NCI-H82 treated with DMSO at 0.1 percent for 48 hours (cell line): Measurements from ENCODE around the gene EFS.
"Not testable (repeated sequence)": the region's sequence is repeated elsewhere in the genome, so short reads cannot be mapped to it uniquely, and the experiment has no call there.

Experiments
- DNase-seq: peaks from one replicate; lab custom pipeline; 2025; ENCODE audit not compliant: unreplicated experiment; lab: John Stamatoyannopoulos, UW

The EFS gene

DNA sequence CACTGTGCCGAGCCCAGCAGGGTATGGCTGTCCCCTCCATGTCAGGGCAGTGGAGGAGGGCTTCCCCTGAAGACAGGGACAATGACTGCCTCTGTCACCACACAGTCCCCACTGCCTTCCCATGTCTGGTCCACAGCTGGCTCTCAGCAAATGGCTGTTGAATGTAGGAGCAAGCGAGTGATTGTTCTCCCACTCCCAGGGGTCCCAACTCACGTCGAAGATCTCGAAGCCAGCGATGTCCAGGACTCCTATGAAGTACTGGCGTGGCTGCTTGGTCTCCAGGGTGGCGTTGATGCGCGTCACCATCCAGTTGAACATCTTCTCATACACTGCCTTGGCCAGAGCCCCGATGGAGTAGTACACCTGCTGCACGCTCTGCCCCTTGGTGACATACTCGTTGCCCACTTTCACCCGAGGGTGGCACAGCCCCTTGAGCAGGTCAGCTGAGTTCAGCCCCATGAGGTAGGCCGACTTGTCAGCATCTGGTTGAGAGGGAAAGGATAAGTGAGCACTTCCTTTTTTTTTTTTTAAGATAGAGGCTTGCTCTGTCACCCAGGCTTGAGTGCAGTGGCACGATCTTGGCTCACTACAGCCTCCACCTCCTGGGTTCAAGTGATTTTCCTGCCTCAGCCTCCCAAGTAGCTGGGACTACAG, 35.7 kb upstream of the EFS start:
- not testable (repeated sequence) for DNase-seq

- DNase-seq = no peak
Observed at GRCh38 chr14:23399591-23399990, 34.6 kb upstream of the EFS start.

GRCh38 chr14:23399136-23399535, 34.2 kb upstream of the EFS start:
- no peak for DNase-seq

GRCh38 chr14:23398348-23398747, 33.4 kb upstream of the EFS start:
- DNase-seq = no peak

GRCh38 chr14:23396781-23397407, 31.9 kb upstream of the EFS start:
- DNase-seq = no peak

GRCh38 chr14:23396126-23396525, 31.2 kb upstream of the EFS start:
- no peak for DNase-seq

DNA sequence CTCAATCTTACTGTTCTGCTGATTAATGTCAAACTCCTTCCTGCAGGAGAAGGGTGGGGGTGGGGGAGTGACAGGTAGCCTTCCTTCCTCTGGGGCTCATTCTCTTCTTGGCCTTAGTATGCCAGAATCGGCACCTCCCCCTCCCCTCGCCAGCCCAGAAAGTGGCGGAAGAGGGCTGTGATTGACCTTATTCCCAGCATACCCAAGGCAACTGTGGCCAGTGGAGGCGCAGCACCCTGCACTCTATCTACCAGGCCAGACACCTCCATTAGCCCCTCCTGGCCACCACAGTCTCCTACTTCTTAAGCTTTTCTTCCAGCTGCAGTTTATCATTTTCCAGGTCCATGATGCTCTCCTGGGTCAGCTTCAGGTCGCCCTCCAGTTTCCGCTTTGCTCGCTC, 27.6 kb upstream of the EFS start:
- no peak for DNase-seq

- DNase-seq = not testable (repeated sequence)
Observed at GRCh38 chr14:23389871-23390270, 24.9 kb upstream of the EFS start.

DNA sequence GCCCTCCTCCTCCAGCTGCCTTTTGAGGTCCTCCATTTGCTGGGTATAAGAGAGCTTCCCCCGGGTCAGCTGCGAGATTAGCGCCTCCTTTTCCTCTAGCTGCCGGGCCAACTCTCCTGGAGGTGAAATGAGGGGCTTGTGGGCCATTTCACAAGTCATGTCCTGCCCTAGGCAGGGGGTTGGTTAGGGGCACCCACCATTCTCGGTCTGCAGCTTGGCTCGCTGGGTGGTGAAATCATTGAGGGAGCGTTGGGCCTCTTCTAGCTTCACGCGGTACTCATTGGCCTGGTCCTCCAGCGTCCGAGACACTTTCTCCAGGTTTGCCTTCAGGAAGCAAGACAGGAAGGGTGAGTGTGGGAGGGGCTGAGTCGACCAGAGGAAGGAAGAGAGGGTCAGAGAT, 24.4 kb upstream of the EFS start:
- DNase-seq = no peak

GRCh38 chr14:23388996-23389395, 24.0 kb upstream of the EFS start:
- DNase-seq = no peak

GRCh38 chr14:23387916-23388882, 23.2 kb upstream of the EFS start:
- DNase-seq = no peak

DNA sequence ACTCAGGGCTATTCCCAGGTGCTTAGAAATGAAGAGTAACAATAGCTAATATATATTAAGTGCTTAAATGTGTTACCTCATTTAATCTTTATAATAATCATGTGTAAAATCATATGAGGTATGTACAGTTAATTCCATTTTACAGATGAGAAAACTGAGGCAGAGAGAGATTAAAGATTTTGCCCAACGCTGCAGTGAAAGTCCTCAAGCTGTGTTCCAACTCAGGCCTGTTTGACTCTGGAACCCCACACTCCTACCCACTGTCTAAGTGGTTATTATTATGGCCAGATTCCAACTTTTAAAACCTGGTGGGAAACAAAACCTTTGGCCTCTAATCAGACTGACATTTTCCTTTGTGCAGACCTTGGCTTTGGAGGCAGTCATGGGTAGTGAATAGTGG, 22.0 kb upstream of the EFS start:
- DNase-seq = no peak

DNA sequence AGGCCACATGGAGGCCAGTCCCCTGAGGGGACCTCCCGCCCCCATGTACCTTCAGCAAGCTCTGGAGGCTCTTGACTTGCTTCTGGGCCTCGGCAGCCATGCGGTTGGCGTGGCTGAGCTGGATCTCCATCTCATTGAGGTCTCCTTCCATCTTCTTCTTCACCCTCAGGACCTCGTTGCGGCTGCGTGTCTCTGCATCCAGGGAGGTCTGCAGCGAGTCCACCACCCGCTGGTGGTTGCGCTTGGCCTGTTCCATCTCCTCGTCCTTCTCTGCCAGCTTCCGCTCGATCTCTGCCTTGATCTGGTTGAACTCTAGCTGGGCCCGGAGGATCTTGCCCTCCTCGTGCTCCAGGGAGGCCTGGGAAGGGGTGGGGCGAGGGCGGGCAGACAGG, 21.3 kb upstream of the EFS start:
- not testable (repeated sequence) for DNase-seq

DNA sequence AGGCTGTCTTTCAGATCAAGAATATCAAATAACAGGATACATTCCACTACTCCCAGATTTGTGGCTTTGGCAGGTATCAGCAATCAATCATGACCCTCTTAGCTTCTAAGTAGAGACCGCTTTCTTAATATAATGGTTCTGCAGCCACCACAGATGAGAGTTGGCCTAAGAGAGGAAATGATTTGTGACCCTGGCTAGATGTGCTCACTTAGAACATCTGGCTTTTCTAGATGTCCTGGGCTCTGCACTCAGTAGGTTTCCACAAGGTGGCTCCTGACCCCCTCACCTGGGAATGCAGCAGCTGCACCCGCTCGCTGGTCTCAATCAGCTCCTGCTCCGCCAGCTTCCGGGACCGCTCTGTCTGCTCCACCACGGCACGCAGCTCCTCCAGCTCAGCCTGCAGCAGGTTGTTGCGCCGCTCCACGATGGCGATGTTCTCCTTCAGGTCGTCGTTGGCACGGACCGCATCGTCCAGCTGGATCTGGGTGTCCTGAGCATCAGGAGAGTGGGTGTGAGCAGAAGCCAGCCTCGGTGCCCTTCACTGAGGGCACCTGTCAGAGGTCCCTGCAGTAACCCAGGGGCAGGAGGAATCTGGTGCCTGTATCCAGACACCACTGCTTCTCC, 20.8 kb upstream of the EFS start:
- no peak for DNase-seq

DNA sequence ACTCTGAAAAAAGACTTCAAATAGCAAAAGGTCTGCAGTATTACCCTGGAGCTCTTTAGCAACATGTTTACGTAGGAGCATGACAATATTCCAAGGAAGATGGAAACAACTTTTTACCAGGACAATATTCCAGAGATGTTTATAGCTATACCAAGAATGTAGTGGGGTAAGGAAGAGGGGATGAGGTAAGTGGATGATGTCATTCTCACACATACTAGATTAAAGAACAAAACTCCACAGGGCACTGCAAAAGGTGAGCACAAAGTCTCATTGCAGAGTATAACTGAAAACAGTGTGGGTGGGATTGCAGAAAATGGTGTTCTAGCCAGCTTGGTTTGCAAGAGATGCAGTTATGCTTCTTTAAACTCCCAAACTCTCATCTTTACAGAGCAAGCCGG, 20.3 kb upstream of the EFS start:
- no peak for DNase-seq

- DNase-seq = no peak
Observed at GRCh38 chr14:23384364-23385080, 19.6 kb upstream of the EFS start.

- DNase-seq = no peak
Observed at GRCh38 chr14:23382731-23383440, 17.9 kb upstream of the EFS start.

DNA sequence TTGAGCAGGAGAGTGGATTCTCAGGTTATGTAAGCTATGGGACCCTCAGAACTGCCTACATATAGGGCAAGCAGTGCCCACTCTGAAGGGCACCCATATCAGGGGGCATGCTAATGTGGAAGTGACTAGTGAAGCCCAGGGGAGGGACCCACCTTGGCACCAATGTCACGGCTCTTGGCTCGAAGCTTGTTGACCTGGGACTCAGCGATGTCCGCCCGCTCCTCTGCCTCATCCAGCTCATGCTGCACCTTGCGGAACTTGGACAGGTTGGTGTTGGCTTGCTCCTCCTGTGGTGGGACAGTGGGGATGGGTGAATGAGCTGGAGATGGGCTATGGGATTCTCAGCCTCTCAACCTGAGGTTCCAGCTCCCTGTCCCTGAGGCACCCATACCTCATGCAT, 17.3 kb upstream of the EFS start:
- DNase-seq = no peak

- DNase-seq = no peak
Observed at GRCh38 chr14:23381871-23382270, 16.9 kb upstream of the EFS start.

GRCh38 chr14:23380976-23381375, 16.0 kb upstream of the EFS start:
- no peak for DNase-seq
